ENCODE data around the gene DLG2. TPM values are rescaled to one million over a fixed set of nuclear protein-coding genes. Genes with fewer than 3 reads are reported as not detected.

Gene DLG2
- total and polyA plus RNA-seq, 7 donors = 0.23 to 5.3 (median 3.4) TPM

GRCh38 chr11:83827940-83828554 is 1799.1 kb downstream of the DLG2 start:
- peak; percentile 41 for TF ChIP-seq CTCF (IDR thresholded peaks at IDR 0.05)
- Histone ChIP-seq H3K4me3 (peak overlapping the region; percentile 43), H3K27me3 (ENCODE audit: insufficient read depth in 3 of 3, low read length in 2 of 3) (no peaks in the 10 kb centered on the region), H3K36me3 (ENCODE audit: insufficient read depth in 1 of 2, low read depth in 1 of 2) (no peaks in the 10 kb centered on the region), H3K27ac (no peak overlapping the region), H3K4me1 (no peaks in the 10 kb centered on the region), H3K9me3 (no peaks in the 10 kb centered on the region)
- ATAC-seq (peak in 1 of 4 donors; percentile 51), DNase-seq (no peak)
- 50 to 59% (median 54%) methylated on average over 5 of the region's 5 CpGs for WGBS, 3 donors
- intact Hi-C loops (cut with DNase I) = loop anchor here in 1 of 2 donors (2.0 kb wide), 1 partner anchor 735 kb away; no protein-coding TSS in a partner anchor

GRCh38 chr11:83827520-83827919 is 1799.6 kb downstream of the DLG2 start:
- Histone ChIP-seq H3K9me3 (no peaks in the 10 kb centered on the region), H3K27ac (no peak overlapping the region), H3K36me3 (ENCODE audit: insufficient read depth in 1 of 2, low read depth in 1 of 2) (no peaks in the 10 kb centered on the region), H3K4me3 (no peak overlapping the region), H3K4me1 (no peaks in the 10 kb centered on the region), H3K27me3 (ENCODE audit: insufficient read depth in 3 of 3, low read length in 2 of 3) (no peaks in the 10 kb centered on the region)
- no peak for DNase-seq
- 75 to 81% (median 81%) methylated on average over 3 of the region's 3 CpGs for WGBS, 3 donors
- TF ChIP-seq CTCF (IDR thresholded peaks at IDR 0.05) = no peak
- no peak for ATAC-seq
- intact Hi-C loops (cut with DNase I) = no loop called here

- DNase-seq (no peak), ATAC-seq (no peak)
- H3K27me3 ChIP-seq (ENCODE audit: insufficient read depth in 3 of 3, low read length in 2 of 3) = no peaks in the 10 kb centered on the region
- no peaks in the 10 kb centered on the region for H3K9me3 ChIP-seq
- no peak overlapping the region for H3K4me3 ChIP-seq
- H3K4me1 ChIP-seq = no peaks in the 10 kb centered on the region
- TF ChIP-seq CTCF (IDR thresholded peaks at IDR 0.05) = no peak
- intact Hi-C loops (cut with DNase I) = no loop called here
- H3K36me3 ChIP-seq (ENCODE audit: insufficient read depth in 1 of 2, low read depth in 1 of 2) = no peaks in the 10 kb centered on the region
- H3K27ac ChIP-seq = no peak overlapping the region
Measured at GRCh38 chr11:83826078-83826477, 1801.1 kb downstream of the DLG2 start.

GRCh38 chr11:83823461-83824025 is 1803.6 kb downstream of the DLG2 start:
- no peak overlapping the region for H3K27ac ChIP-seq
- 63 to 72% (median 65%) methylated on average over 7 of the region's 7 CpGs for WGBS, 3 donors
- no peaks in the 10 kb centered on the region for H3K36me3 ChIP-seq (ENCODE audit: insufficient read depth in 1 of 2, low read depth in 1 of 2)
- H3K9me3 ChIP-seq = no peaks in the 10 kb centered on the region
- ATAC-seq = no peak
- no peak overlapping the region for H3K4me3 ChIP-seq
- intact Hi-C loops (cut with DNase I) = loop anchor here (5.0 kb wide), 2 partner anchors 531 to 956 kb away; no protein-coding TSS in a partner anchor
- H3K27me3 ChIP-seq (ENCODE audit: insufficient read depth in 3 of 3, low read length in 2 of 3) = no peaks in the 10 kb centered on the region
- DNase-seq = no peak
- no peak for TF ChIP-seq CTCF (IDR thresholded peaks at IDR 0.05)
- no peaks in the 10 kb centered on the region for H3K4me1 ChIP-seq
